GM19351 (cell line): ENCODE data around the gene NFIB.

Source experiments
- ATAC-seq: cut with Tn5 transposase; IDR thresholded peaks from one replicate; pipeline ENCODE4 v1.9.1; 2021; ENCODE audit warnings: mild to moderate bottlenecking, moderate library complexity; ENCODE audit not compliant: unreplicated experiment

The NFIB gene

DNA sequence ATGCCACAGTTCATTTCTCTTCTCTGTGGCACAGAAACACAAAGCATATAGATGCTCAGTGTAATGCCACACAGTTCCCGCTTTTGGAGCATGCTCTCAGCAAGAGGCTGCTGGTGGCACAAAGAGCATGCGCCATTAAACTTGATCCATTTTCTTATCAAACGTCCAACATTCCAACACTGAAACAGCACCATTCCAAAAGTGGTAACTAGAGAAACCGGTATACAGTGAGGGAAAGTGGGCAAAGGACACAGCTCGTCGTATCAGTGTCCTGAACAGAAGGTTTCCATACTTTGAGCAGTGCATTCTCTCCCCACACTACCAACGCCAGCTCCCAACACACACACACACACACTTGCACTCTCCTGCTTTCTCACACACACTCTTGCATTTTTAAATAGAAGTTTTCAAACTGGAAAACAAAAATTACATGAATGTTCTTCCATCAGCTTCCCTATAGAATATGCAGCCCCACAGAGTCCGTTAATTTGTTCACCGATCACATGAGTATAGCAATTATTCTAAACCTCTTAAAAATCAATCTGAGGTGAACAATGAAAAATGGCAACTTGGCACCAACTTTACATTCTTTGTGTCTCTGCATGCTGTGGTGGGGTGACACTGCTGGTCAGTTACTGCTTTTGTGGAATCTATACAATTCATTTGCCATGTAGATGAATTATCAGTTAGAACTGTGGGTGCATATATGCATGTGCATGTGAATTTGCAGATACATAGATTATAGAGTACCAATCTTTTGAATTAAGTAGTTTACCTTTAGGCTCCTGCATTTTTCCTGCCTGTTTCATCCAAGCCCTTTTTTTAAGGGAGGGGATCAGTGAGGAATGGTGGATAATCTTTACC lies 5.7 kb downstream of the NFIB start:
- no peak for ATAC-seq

GRCh38 chr9:14306672-14307660 lies 7.0 kb downstream of the NFIB start:
- no peak for ATAC-seq

GRCh38 chr9:14306188-14306587 lies 7.8 kb downstream of the NFIB start:
- ATAC-seq, result no peak

DNA sequence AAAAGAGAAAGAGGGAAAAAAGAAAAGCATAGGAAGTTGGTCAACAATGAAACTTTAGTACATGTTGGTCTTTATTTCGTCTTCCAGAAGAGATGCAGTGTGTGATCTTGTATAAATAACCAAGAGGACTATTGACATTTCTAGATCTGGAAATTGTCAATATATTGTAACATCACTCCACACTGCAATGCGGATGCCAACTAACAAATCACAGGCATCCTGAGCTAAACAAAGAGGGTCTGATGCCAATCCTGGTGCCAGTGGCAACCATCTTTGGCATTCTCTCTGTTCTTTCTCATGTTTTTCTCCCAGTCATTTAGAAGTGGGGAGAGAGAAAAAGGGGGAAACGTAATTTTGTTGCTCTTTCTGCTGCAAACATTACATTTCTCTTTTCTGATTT lies 9.7 kb downstream of the NFIB start:
- ATAC-seq, result no peak

- no peak for ATAC-seq
Measured at GRCh38 chr9:14303521-14303920, 10.4 kb downstream of the NFIB start.

- no peak for ATAC-seq
Measured at GRCh38 chr9:14303100-14303499, 10.8 kb downstream of the NFIB start.

- no peak for ATAC-seq
Measured at GRCh38 chr9:14302405-14302804, 11.5 kb downstream of the NFIB start.

DNA sequence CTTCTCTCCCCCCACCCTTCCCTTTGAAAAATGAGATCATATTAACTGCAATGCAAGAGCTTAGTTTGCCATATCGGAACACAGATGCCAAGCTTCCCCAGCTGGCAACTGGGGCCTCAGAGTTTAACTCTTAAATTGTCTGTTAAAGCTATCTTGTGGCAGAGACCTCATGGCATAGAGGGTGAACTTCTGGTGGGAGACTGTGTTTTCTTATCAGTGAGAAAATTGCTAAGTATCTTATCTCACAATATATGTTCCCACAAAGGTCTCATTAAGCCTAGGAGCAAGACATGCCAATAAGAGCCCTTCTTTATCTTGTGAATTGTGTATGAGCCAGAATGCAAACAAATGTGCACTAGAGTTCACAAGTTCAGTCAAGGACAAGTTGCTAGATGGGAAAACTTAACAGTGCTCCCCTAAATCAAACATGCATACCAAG lies 12.3 kb downstream of the NFIB start:
- no peak for ATAC-seq

DNA sequence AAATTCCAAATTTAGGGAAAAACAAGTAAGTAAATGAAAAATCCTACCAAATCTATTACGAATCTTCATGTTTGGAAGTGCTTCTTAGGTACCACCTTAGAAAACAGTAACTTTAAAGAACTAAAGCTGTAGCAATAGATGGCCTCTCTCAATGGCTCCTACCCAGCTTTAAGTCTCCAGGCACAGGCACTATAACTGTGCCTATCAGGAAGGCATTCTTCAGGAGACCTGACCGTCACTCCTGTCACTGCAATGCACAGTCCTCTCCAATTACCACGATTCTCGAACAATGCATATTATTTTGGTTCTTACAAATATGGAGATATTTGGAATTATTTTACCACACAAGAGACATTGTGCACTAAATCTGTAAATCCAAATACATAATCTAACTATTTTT lies 12.9 kb downstream of the NFIB start:
- ATAC-seq, result no peak

DNA sequence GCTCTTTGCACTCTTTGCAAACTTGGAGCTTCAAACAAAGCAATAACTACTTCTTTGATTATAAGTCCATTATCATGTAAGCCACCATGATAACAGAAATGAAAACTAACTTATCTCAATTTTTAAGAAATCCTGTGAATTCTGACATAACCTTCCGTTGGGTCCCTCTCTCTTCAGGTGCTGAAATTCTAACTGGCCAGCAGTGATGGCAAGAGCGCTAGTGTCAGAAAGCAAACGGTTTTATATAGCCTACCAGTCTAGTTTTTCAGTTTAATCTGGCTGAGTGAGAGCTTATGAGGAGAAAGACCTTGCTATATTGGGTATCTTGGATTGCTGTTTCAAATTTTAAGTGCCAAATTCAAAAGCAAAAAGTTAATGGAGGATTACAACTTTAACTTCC lies 13.4 kb downstream of the NFIB start:
- ATAC-seq, result no peak

DNA sequence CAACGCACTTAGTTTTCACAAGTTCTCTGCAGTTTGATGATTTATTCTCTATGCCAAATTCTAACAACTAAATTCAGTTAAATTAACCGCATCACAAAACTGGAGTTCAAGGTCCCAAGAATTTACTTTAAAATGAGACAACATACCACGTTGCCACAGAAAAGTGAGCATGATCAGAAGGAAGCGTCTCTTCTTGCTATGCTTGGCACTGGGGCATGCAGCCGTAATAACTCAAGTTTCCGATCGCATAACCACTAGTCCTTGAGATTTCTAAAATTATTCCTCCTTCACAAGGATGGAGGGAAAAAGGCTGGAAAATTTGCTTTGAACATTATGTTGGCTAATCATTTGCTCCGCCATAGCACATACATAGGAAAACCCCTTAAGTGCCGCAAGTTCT lies 13.9 kb downstream of the NFIB start:
- ATAC-seq, result no peak

DNA sequence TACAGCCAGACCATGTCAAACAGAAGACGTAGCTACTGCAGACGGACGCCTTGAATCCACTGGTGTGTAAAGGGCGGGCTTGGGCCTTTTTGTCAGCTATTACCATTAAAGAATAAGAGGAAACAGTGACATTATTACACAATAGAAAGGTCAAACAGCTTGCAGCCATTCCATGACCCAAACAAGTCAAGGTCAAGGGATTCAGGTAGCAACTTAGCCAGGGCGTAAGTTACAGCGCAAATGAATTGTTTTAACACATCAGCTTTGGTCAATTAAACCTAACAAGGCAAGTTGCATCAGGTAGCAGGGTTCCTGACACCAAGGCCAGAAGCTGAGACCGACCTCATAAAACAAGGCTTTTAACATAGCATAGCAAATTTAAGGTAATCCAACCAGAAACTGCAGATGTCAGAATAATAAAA lies 15.3 kb downstream of the NFIB start:
- ATAC-seq, result no peak

DNA sequence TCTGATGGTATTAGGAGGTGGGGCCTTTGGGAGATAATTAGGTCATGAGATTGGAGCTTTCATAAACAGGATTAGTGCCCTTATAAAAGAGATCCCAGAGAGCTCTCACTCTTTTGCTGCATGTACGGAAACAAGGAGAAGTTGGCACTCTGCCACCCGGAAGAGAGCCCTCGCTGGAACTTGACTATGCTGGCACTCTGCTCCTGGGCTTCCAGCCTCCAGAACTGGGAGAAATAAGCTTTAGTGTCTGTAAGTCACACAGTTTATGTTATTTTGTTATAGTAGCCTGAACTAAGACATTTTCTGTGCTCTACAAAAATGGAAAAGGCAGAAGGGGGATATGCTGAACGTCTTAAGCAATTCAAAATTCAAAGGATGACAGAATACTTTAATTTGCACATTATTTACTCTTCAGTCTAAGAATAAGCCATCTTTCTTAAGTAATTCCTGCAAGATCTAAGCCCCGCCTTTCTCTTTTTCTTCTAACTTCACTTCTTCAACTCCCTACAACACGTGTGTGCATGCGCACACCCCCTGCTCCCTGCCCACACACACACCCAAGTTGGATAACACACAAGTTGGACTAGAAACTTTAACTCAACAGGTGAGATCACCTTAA lies 17.3 kb downstream of the NFIB start:
- no peak for ATAC-seq

DNA sequence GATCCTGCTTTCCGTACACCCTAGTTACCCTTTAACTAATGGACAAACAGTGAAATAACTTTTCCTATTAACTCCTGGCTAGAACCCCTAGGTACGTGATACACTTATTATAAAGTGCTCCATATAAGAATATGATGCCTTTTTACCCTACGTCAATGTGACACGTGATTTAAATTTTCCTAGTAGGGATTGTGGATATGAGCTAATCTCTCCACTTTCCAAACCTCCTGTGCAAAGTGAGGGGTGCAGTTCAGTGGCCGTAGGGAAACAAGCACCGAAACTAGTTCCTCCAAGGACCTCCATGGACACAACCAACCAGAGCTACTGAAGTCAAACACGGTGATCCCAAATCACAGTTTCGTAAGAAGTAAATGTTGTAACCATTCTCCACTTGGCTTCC lies 19.3 kb downstream of the NFIB start:
- no peak for ATAC-seq

- ATAC-seq, result no peak
Measured at GRCh38 chr9:14293801-14294200, 20.1 kb downstream of the NFIB start.

DNA sequence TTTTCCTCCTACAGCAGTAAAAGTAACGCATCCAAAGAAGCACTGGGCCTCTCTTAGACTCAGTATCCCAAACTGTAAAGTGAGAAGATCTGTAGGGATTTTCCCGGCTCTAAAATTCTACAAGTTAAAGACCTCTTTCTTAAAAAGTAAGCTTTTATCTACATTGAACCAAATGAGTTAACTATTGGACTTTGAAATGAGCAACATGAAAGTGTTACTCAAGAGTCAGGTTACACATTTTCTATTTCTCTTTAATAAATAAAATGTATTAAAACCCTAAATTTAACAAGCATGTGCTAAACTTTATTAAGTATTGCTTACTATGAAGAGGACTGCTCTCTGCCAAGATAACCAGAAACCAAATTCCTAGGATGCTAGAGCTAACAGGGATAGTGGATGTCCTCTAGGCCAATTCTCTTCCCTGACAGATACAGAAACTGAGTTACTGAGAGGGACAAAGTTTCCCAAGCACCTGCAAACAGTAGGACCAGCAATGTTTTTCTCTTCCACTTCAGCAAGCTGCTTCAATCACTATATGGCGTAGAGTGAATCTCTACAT lies 21.7 kb downstream of the NFIB start:
- no peak for ATAC-seq

DNA sequence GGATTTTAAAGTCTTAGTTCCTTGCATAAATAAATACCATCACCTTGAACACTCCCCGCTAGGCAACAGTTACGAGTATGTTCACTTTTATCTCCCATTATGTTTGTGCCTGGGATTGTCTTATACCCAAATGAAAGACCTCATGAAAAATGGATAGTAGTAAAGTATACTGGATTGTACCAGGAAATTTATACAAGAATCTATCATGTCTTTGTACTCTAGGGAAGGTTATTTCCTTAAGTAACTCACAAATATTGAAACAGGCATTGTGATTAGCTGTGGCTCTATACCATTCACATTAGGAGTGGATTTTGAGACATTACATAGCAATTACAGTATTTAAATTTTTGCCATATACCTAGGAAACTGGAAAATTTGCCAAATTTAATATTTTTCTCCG lies 24.0 kb downstream of the NFIB start:
- no peak for ATAC-seq

DNA sequence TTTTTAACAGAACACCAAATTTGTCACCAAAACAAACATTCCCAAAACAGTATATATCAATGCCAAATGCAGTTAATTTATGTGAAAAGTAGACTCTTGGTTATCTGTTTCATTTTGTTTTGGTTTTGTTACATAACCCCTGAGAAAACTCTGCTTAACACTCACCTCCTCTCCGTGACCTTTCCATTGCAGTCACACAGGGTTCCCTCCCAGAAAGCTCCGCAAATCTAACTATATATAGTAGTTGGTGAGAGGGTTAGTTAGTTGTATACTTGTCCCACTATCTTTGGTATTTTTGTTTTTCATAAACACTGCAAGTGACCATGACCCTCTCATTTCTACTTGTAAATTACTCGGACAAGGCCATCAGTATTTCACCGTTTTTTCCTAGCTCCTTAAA lies 25.5 kb downstream of the NFIB start:
- ATAC-seq, result no peak

DNA sequence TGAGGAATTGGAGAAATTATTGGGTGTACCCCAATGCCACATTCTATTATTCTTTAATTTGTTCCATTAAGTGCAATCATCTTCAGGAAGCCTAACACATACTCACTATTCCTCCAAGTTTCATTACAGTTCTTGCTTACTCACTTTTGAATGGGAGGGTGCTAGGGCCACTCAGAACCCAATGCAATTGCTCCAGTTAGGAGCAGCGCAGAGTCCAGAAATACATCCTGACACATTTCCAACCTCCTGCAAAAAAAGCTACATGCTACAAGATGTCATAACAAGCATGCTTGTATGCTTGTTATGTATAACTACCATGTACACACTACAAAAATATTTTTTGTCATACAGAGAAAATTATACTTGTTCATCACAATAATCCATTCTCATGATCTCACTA lies 27.8 kb downstream of the NFIB start:
- no peak for ATAC-seq

- no peak for ATAC-seq
Measured at GRCh38 chr9:14283276-14283675, 30.7 kb downstream of the NFIB start.

DNA sequence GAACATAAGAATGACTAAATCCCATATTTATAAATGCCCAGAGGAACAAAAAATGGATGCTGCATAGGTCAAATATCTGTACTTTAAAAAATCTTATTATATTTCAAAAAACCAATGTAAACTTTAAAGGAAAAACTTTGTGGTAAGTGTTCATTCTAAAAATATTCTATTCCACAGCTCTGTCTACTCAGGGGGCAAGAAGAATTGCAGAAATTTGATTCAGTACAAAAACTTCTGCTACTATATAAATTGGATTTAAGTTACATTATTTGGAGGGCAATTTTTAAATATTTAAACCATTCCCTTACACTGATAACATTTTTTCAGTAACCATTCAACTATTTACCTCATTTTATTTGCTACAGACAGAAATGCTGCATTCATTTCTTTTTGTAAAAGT lies 32.1 kb downstream of the NFIB start:
- no peak for ATAC-seq
